NCI-H187 treated with DMSO at 0.1 percent for 48 hours (cell line): Measurements from ENCODE around the gene ERBB4.

ENCODE experiments used
- DNase-seq: peaks from one replicate; lab custom pipeline; 2025; lab: John Stamatoyannopoulos, UW

ERBB4 gene

GRCh38 chr2:212538305-212539071 lies at the start of gene ERBB4:
Gene ERBB4, minus strand, starts transcription at chr2:212538802. Its CDS starts 272 bp downstream, at chr2:212538530.
- DNase-seq: no peak

GRCh38 chr2:212580117-212580516 lies 41.5 kb upstream of the ERBB4 start:
- DNase-seq: no peak

DNA sequence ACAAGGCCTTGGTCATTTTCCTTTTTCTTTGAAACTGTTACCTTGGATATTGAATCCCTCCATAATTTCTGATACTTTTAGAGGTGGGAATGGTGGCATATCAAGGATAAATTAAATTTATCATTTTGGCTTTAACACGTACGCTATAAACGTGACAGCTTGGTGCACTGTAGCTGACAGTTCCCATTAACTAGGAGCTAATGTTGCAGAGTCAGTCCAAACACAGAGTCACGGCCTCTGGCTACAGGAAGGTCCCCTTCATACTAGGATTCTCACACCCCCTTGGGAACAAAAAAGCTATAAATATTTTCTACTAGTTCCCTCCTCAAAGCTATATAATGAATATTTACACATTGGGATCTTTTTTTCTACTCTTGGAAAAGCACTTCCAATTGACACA lies 17.7 kb upstream of the ERBB4 start:
- no peak for DNase-seq

GRCh38 chr2:212554233-212554632 lies 15.6 kb upstream of the ERBB4 start:
- DNase-seq: no peak

DNA sequence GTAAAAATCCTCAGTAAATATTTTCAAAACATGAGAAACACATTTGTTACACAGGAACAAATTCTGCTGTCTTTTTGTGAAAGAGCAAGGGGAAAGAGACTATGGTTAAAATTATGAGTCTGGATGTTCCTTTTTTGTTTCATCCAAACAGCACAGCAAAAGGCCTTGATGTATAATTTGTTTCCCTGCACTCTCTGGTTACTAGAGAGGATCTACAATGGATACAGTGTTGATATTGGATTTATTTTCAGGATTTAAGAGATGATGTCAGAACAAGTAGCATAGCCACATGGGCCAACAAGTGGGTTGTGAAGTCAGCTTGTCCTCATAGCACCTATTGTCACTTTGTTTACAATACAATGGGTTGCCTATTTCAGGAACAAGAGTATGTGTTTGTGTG lies 11.3 kb upstream of the ERBB4 start:
- no peak for DNase-seq

DNA sequence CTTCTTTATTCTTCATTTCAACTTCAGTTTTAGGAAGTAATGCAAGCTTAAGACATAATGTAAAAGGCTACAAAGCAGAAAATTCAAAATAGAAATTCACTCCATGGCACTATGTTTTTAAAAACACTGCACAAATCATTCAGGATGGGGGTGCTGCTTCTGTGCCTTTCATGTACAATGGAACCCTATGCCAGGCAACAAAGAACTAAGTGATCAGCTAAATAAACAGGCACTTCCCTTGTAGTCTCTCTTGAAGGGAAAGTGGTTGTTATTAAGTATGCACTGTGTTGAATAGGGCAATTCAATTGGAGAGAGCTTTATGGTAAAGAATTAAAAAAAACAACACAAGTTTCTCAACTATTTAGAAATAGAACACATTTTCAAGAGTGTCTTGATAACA lies 10.9 kb upstream of the ERBB4 start:
- no peak for DNase-seq

DNA sequence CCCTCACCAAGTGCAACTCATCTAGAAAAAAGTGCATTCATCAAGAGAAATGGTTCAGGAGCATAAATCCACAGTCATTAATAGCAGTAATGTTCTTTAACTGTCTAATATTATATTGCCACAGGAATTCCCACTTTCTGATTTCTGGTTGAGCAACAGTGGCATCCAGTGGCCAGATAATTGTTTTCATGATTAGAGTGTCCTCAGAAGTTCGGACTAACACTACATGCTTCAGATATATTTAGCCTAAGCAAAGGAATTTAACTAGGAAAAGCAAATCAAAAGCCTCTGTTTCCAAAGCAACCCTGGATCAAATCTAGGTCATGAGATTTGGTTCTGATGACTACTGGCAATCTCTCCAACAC lies 9.8 kb upstream of the ERBB4 start:
- DNase-seq: no peak

DNA sequence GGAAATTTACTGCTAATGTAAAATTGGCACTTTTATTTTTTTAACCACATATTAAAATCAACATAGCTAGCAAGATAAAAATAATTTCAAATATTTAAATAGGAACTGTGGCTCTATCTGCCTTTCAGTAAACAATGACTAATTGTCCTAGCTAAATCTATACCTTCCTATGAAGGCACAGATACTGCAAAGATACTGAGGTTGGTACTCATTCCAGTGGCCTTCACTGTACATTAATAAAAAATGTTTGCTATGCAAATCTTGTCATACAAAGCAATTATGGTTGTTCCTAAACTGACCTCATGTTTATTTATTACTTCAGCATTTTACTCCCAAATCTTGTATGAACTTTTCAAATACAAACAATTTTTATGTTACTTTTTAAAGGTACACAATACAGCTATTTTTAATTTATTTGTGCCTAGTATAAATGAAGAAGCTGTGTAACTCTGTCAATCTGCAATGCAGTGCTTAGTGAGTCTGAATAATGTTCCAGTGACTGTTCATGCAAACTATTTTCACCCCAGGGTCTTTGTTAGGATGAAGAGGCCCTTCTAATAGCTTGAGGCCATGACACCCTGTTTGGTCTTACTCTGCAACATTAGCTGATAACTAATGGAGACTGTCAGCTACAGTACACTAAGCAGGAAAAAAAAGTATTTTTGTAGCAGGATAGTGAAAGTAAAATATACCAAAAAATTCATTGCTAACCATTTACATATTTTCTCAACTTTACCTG lies 9.3 kb upstream of the ERBB4 start:
- DNase-seq: no peak

GRCh38 chr2:212546669-212547068 lies 8.1 kb upstream of the ERBB4 start:
- no peak for DNase-seq

DNA sequence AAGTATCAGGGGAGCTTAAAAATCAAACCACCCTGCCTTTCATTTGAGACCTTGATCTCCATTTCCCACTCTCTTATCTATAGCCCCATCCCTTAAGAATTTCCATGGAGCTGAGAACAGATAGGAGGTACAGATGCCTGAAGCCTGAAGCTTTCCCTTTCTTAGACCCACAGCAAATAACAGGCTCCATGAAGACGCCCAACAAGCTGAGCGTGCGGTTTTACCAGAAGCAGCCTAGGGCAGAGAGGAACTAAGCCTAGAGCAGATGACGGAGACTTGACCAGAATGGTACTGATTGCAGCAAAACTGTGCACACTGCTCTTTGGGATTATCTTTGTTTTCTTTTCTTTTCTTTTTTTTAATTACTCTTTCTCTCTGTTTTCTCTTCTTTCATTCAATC lies 1.7 kb upstream of the ERBB4 start:
- DNase-seq: no peak

DNA sequence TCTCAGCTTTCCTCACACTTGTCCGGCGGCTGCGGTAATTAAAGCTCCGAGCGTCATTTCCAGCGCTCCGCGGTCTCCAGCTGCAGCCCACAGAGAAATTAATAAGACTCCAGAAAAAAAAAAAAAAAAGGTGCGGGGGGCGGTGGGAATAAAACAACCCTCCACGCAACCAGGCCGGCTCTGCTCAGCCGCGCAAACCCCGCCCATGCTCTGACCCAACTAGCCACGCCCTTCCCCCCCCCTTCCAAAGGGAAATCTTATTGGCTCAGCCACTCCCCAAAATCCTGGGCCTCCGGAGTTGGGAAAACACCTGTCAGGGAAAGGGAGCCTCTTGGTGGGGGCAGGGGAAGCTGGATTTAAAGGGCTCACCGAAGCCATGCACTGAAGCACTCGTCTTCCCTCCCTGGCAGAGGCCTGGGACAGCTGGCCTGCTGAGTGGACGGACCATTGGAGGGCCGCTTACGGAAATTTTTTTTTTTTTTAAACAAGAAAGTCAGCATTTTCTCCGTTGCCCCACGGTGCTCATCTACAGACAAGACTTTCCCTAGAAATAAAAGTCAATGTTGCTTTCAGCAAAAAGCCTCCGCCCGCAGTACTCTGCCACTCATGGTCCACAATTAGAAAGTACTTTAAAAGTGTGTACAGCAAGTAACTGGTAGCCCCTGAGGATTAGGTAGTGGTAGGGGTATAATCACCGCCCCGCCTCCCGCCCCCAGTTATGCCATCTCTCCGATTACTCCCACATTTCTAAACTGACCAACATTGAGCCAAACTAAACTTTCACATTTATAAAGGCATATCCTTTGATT lies 674 bp upstream of the ERBB4 start:
- no peak for DNase-seq

DNA sequence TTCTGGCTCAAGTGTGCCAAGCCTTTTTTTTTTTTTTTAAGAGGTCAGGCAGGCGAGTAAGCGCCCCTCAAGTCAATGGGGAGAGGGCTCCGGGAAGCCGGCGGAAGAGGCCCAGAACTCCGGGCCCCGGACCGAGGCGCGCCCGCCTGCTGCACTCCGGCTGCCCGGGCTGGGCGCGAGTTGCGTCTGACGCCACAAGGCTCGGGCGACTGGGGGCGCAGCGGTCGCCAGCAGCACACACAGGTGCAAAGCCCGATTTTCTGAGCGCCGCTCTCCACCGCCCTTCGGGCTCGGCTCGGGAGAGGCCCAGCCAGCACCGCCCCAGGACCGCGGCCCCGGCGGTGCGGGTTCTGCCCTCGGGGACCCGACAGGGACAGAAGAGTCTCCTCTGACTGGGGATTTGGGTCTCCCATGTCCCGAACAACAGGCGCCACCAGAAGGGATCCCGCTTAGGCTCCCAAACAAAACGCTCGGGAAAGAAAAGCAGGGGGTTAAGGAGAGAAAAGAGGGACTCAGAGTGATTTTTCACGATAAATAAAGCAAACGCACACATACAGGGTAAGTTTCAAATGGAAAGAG lies 787 bp downstream of the ERBB4 start:
- DNase-seq: no peak

DNA sequence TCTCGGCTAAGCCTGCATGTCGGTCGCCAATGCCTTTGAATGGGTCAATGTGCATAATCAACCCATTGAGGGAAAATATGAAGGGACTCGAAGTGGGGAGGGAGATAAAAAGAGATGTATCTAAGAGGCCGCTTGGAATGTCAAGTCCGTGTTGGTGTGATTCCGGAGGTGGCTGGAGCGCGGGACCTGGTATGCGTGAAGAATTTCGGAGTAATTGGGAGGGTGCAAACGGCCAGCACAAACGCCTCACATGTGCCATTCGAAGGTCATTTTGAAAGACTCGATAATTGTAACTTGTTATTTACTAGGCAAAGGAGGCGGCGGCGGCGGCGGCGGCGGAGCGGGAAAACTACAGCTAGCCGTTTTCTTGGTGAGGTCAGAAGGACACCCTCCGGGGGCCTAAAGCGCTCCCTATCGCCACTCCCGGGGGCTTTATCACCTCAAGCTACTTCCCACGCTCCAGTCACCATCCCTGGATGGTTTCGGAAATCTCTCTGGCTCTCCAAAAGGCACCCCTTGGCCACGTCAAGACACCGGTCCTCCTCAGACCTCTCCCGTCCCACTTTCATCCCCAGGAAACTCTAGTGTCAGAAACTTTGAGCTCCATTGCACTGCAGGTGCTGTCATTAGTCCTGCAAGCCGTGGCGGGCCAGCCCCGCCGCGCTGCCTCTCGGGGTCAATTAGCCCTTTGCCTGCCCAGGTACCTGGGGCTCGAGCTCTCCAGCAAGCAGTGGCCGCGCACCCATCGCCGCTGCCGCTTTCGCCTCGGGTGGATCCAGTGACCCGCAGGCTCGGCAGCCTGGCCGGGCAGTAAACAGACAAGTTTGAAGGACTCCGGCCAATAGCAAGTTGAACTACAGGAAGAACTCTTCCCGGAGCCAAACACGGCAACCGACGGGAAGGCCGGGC lies 1.5 kb downstream of the ERBB4 start:
- DNase-seq: no peak

DNA sequence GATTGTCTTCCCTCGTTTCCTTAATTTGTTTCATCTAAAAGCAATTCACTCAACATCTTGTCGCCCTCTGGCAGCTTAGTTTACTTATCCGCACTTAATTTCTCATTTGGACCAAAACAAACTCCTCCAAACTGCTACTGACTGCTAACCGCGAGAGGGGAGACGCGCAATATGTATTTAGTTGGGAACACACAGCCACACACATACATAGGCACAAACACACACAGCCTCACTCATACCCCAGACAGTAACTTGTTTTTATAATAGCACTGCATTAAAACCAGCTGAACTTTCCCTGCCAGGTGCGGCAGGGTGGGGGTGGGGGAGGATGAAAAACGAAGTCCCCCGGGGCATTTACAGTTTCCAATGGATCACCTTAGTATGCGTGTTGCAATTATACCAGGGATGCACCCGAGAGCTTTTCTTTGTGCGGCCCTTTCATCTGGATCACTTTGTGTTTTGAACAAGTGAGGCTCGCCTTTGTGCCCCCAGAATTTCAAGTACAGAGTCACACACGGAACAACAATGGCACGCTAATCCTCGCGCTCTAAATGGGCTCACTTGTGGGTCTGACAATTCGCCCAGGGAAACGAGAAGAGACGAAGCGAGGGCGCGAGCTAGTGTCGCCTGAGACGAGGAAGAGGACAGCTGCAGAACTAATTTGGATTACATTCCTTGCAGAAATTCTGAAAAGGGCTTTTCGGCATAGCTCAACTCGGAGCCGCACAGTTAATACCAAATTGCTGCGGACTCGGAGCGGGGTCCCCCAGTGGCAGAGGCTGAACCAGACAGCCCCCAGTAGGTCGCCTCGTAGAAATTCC lies 2.4 kb downstream of the ERBB4 start:
- DNase-seq: no peak

DNA sequence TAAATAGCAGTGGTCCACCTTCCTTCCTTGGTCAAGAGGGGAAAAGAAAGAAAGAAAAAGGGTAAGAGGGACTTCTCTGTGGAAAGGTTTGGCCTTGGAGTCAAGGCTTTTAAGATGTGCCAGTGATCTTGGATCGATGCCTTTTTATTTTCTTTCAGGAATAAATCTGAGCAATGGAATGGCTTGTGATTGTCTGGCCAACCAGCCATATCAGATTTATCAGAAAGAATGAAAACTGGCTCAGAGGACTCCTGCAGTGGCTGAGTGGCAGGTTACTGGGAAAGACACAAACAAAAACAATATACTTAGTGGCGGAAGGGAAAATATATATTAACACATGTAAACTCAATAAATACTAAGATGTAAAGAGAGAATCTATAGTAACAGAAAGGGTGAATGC lies 4.3 kb downstream of the ERBB4 start:
- no peak for DNase-seq

- no peak for DNase-seq
Measured at GRCh38 chr2:212532585-212532984, 6.0 kb downstream of the ERBB4 start.

- no peak for DNase-seq
Measured at GRCh38 chr2:212532087-212532486, 6.5 kb downstream of the ERBB4 start.

GRCh38 chr2:212531499-212531898 lies 7.1 kb downstream of the ERBB4 start:
- no peak for DNase-seq

DNA sequence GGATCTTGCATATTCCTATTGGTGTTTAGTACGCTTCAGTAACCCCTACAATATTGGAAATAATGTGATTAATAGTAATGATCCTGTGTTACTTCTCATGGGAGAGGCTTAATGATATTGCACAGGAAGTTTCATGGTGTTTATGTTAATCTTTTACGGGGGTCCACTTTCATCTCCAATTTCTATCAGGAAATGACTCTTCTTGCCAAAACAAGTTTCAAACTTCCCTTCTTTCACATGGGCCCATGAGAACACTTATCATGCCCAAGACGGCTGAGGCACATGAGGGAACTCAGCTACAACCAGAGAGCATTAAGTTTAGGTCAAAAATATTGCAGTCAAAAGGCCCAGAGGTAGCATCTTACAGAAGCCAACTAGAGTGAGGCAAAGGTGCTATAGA lies 7.6 kb downstream of the ERBB4 start:
- no peak for DNase-seq

- no peak for DNase-seq
Measured at GRCh38 chr2:212530373-212530772, 8.2 kb downstream of the ERBB4 start.
